DND-41 (cell line): ENCODE data around the gene OR2G3.

Source experiments
- ATAC-seq: fragments of 200-7000 bp; cut with Tn5 transposase; 3 replicates; pipeline ENCODE4 v1.9.1; 2021; ENCODE audit warnings: low read depth; ENCODE audit not compliant: insufficient read depth
- DNase-seq: peaks from one replicate; pipeline ENCODE4 v3.0.0-alpha.2; 2020
- H2AFZ ChIP-seq: 2 replicates; pipeline ENCODE4 v1.6.0; 2012; ENCODE audit warnings: low read depth, low read length
- H3K27ac ChIP-seq: 2 replicates; pipeline ENCODE4 v1.5.1; 2012; ENCODE audit warnings: low read length, inconsistent platforms
- H3K27me3 ChIP-seq: fragments of 200-600 bp; sonication (generic); 2 replicates; pipeline ENCODE4 v1.6.0; 2012; ENCODE audit warnings: low read length, mild to moderate bottlenecking, inconsistent platforms; ENCODE audit not compliant: insufficient read depth, poor library complexity
- H3K36me3 ChIP-seq: 2 replicates; pipeline ENCODE4 v1.5.1; 2012; ENCODE audit warnings: low read length, inconsistent platforms; ENCODE audit not compliant: insufficient read depth
- H3K4me1 ChIP-seq: 2 replicates; pipeline ENCODE4 v1.5.1; 2012; ENCODE audit warnings: mild to moderate bottlenecking, low read length; ENCODE audit not compliant: insufficient read depth
- H3K4me2 ChIP-seq: 2 replicates; pipeline ENCODE4 v1.6.0; 2012; ENCODE audit warnings: mild to moderate bottlenecking, moderate library complexity, low read length, inconsistent platforms; ENCODE audit not compliant: insufficient read depth
- H3K4me3 ChIP-seq, 2 experiments: fragments of 200-600 bp in 1 of 2; shearing (Covaris generic) in 1 of 2; 2 replicates each; pipeline ENCODE4 v1.5.1; 2012 to 2016; ENCODE audit warnings: inconsistent platforms in 2 of 2, low read length in 2 of 2, mild to moderate bottlenecking in 2 of 2, low read depth in 1 of 2, moderate library complexity in 1 of 2
- H3K79me2 ChIP-seq: 2 replicates; pipeline ENCODE4 v1.6.0; 2012; ENCODE audit warnings: low read length, inconsistent platforms; ENCODE audit not compliant: insufficient read depth
- H3K9ac ChIP-seq: 2 replicates; pipeline ENCODE4 v1.6.0; 2012; ENCODE audit warnings: low read depth, mild to moderate bottlenecking, inconsistent platforms, low read length, moderate library complexity
- H3K9me3 ChIP-seq: 2 replicates; pipeline ENCODE4 v1.5.1; 2012; ENCODE audit warnings: low read length, moderate library complexity, mild to moderate bottlenecking, inconsistent platforms; ENCODE audit not compliant: insufficient read depth, severe bottlenecking
- H4K20me1 ChIP-seq: 2 replicates; pipeline ENCODE4 v1.6.0; 2012; ENCODE audit warnings: low read length; ENCODE audit not compliant: insufficient read depth
- EZH2 ChIP-seq: IDR thresholded peaks from 3 replicates; pipeline ENCODE4 v1.6.1; 2012; ENCODE audit warnings: borderline replicate concordance, low read depth, mild to moderate bottlenecking, moderate library complexity, low read length, inconsistent platforms; ENCODE audit not compliant: severe bottlenecking
- TF ChIP-seq, protein P1 (sequence below): IDR thresholded peaks from 2 replicates; pipeline ENCODE4 v1.5.1; 2012; ENCODE audit warnings: borderline replicate concordance, low read length, moderate library complexity, mild to moderate bottlenecking; ENCODE audit not compliant: poor library complexity, severe bottlenecking; ENCODE audit errors: extremely low read depth

The OR2G3 gene

DNA sequence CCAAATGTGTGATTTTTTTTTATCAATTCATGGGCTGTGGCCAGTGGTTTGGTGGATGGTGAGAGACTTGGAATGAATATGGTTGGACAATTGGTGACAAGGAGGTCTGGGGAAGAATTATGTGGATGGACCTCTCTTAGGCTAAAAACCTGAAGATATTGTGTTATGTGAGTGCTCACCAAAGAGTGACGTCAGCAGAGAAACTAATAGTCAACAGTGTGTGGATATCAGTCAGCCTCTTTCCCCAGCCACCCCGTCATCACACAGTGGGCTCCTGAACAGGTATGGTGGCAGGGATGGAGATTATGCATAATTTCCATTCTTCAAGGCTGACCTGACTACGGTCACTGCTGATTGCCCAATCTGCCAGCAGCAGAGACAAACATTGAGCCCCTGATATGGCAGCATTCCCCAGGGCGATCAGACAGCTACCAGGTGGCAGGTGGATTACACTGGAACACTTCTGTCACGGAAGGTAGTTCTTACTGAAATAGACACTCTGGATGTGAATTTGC lies 26.4 kb upstream of the OR2G3 start:
- no peaks in the 10 kb centered on the region for H3K27me3 ChIP-seq
- TF ChIP-seq, protein P1, sequence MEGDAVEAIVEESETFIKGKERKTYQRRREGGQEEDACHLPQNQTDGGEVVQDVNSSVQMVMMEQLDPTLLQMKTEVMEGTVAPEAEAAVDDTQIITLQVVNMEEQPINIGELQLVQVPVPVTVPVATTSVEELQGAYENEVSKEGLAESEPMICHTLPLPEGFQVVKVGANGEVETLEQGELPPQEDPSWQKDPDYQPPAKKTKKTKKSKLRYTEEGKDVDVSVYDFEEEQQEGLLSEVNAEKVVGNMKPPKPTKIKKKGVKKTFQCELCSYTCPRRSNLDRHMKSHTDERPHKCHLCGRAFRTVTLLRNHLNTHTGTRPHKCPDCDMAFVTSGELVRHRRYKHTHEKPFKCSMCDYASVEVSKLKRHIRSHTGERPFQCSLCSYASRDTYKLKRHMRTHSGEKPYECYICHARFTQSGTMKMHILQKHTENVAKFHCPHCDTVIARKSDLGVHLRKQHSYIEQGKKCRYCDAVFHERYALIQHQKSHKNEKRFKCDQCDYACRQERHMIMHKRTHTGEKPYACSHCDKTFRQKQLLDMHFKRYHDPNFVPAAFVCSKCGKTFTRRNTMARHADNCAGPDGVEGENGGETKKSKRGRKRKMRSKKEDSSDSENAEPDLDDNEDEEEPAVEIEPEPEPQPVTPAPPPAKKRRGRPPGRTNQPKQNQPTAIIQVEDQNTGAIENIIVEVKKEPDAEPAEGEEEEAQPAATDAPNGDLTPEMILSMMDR = no peak
- no peak for TF ChIP-seq EZH2
- no peaks in the 10 kb centered on the region for H3K36me3 ChIP-seq
- no peaks in the 10 kb centered on the region for H4K20me1 ChIP-seq
- no peak overlapping the region for H3K27ac ChIP-seq
- no peaks in the 10 kb centered on the region for H3K9me3 ChIP-seq
- H3K9ac ChIP-seq = no peak overlapping the region
- H3K4me1 ChIP-seq = no peaks in the 10 kb centered on the region
- no peak for DNase-seq
- H2AFZ ChIP-seq = no peak overlapping the region
- H3K4me3 ChIP-seq = no peak overlapping the region
- no peak for ATAC-seq
- no peak overlapping the region for H3K4me2 ChIP-seq
- no peaks in the 10 kb centered on the region for H3K79me2 ChIP-seq

DNA sequence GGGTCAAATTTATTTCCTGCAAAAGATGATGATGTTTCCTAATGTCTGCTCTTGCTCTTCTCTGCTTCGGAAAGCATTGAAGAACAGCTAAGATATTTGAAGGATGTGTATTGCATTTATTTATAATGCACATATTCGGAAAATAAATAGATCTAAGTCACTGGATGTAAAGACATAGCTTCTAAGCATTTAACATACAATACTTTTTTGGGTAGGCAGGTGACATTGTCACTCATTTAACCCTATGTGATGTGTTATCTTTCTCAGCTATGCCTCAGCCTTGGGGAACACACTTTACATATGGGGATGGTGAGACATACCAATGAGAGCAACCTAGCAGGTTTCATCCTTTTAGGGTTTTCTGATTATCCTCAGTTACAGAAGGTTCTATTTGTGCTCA lies 17.3 kb upstream of the OR2G3 start, which contains the start of gene OR2G2:
Gene OR2G2, plus strand, starts transcription at position 301 of the 400 bp plus-strand sequence. Its CDS starts 0 bp downstream, at position 301.
- TF ChIP-seq, protein P1 = no peak
- no peak for TF ChIP-seq EZH2
- Histone ChIP-seq H3K4me3 (no peak within 1 kb of the TSS), H2AFZ (no peak within 1 kb of the TSS), H3K36me3 (no peaks in the 10 kb centered on the region), H4K20me1 (no peaks in the 10 kb centered on the region), H3K4me2 (no peak within 1 kb of the TSS), H3K27ac (no peak within 1 kb of the TSS), H3K9ac (no peak within 1 kb of the TSS), H3K27me3 (no peaks in the 10 kb centered on the region), H3K4me1 (no peaks in the 10 kb centered on the region), H3K9me3 (no peaks in the 10 kb centered on the region), H3K79me2 (no peaks in the 10 kb centered on the region)
- DNase-seq (no peak), ATAC-seq (no peak)

DNA sequence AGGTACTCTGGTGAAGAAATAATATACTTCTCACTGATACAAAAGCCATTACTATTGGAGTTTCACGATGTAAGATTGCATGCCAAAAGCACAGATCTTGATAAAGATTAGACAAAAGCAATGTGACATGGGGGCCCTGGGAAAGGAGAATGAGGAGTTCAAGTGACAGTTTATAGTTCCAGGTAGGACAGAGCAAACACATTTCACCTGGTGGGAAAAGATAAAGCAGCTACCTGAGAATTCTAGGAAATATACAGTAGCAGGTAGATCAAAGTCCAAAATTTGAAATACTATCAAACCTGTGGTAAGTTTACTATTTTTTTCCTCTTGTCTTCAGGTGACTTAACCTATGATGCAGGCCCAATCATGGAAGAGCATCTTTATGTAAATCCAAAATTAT lies 8.0 kb downstream of the OR2G3 start:
- H3K27me3 ChIP-seq = no peaks in the 10 kb centered on the region
- H2AFZ ChIP-seq = no peak overlapping the region
- TF ChIP-seq, protein P1 = no peak
- no peak for TF ChIP-seq EZH2
- H3K4me2 ChIP-seq = no peak overlapping the region
- no peaks in the 10 kb centered on the region for H3K79me2 ChIP-seq
- DNase-seq (no peak), ATAC-seq (no peak)
- no peak overlapping the region for H3K9ac ChIP-seq
- H3K9me3 ChIP-seq = no peaks in the 10 kb centered on the region
- H3K4me1 ChIP-seq = no peaks in the 10 kb centered on the region
- no peak overlapping the region for H3K4me3 ChIP-seq
- H3K36me3 ChIP-seq = no peaks in the 10 kb centered on the region
- no peak overlapping the region for H3K27ac ChIP-seq
- no peaks in the 10 kb centered on the region for H4K20me1 ChIP-seq
